WTC11 (cell line): Measurements from ENCODE around the gene ZNF423. TPM values are rescaled to one million over a fixed set of nuclear protein-coding genes. Genes with fewer than 3 reads are reported as not detected.

Experiments used
- ATAC-seq: fragments of 200-7000 bp; cut with Tn5 transposase; 2 replicates; pipeline ENCODE4 v1.10.0; 2021; ENCODE audit warnings: mild to moderate bottlenecking, moderate library complexity
- CTCF ChIA-PET: fragments of 300-600 bp; sonication (Branson Sonifier 250); formaldehyde crosslinking; loops from one replicate; lab custom pipeline; 2021; ENCODE audit warnings: antibody characterized with exemption; lab: Charles Lee
- POLR2A ChIA-PET: fragments of 350-600 bp; sonication (Branson Sonifier 250); formaldehyde crosslinking; loops from one replicate; lab custom pipeline; 2021; ENCODE audit warnings: antibody characterized with exemption; lab: Charles Lee
- DNase-seq: peaks from one replicate; pipeline ENCODE4 v3.0.0; 2021; ENCODE audit warnings: low spot score
- H3K27ac Mint-ChIP-seq: 2 replicates; pipeline ENCODE4 v1.8.0; 2021; ENCODE audit warnings: mixed read lengths
- H3K27me3 Mint-ChIP-seq: 2 replicates; pipeline ENCODE4 v1.8.0; 2021; ENCODE audit warnings: low read depth, mild to moderate bottlenecking, moderate library complexity, mixed read lengths
- H3K36me3 Mint-ChIP-seq: 2 replicates; pipeline ENCODE4 v1.8.0; 2021; ENCODE audit warnings: mixed read lengths
- H3K4me1 Mint-ChIP-seq: 2 replicates; pipeline ENCODE4 v1.8.0; 2022; ENCODE audit warnings: mixed read lengths
- H3K4me3 Mint-ChIP-seq: 2 replicates; pipeline ENCODE4 v1.8.0; 2021; ENCODE audit warnings: mild to moderate bottlenecking, moderate library complexity, mixed read lengths
- H3K9me3 Mint-ChIP-seq: 2 replicates; pipeline ENCODE4 v1.8.0; 2021; ENCODE audit warnings: mixed read lengths
- ATF1 ChIP-seq: sonication (generic); formaldehyde crosslinking; IDR thresholded peaks from 2 replicates; pipeline ENCODE4 v1.8.1; 2023; ENCODE audit warnings: mild to moderate bottlenecking, moderate library complexity, missing genetic modification reagents
- ETV6 ChIP-seq: sonication (generic); formaldehyde crosslinking; IDR thresholded peaks from 2 replicates; pipeline ENCODE4 v1.8.1; 2022; ENCODE audit warnings: mild to moderate bottlenecking, missing genetic modification reagents
- FOXP1 ChIP-seq: sonication (generic); formaldehyde crosslinking; IDR thresholded peaks from 2 replicates; pipeline ENCODE4 v1.8.0; 2022; ENCODE audit warnings: missing genetic modification reagents, mild to moderate bottlenecking, moderate library complexity, borderline replicate concordance
- GRHL2 ChIP-seq: fragments of 250-450 bp; sonication (Bioruptor Pico); IDR thresholded peaks from 2 replicates; pipeline ENCODE4 v1.8.0; 2022; ENCODE audit warnings: mild to moderate bottlenecking, moderate library complexity; ENCODE audit not compliant: insufficient replicate concordance, severe bottlenecking
- HMGXB4 ChIP-seq: sonication (generic); formaldehyde crosslinking; IDR thresholded peaks from 2 replicates; pipeline ENCODE4 v1.8.1; 2023; ENCODE audit warnings: mild to moderate bottlenecking, moderate library complexity, missing genetic modification reagents
- KAT7 ChIP-seq: sonication (generic); formaldehyde crosslinking; IDR thresholded peaks from 2 replicates; pipeline ENCODE4 v1.8.1; 2023; ENCODE audit warnings: missing genetic modification reagents, mild to moderate bottlenecking, borderline replicate concordance
- PRDM15 ChIP-seq: sonication (generic); formaldehyde crosslinking; IDR thresholded peaks from 2 replicates; pipeline ENCODE4 v1.8.0; 2022; ENCODE audit warnings: missing genetic modification reagents
- SMAD3 ChIP-seq: sonication (generic); formaldehyde crosslinking; IDR thresholded peaks from 2 replicates; pipeline ENCODE4 v1.8.0; 2022; ENCODE audit warnings: missing genetic modification reagents, mild to moderate bottlenecking, borderline replicate concordance
- SOX15 ChIP-seq: fragments of 250-450 bp; sonication (Bioruptor Pico); IDR thresholded peaks from 2 replicates; pipeline ENCODE4 v1.9.0; 2021; ENCODE audit warnings: mild to moderate bottlenecking
- ZBTB21 ChIP-seq: sonication (generic); formaldehyde crosslinking; IDR thresholded peaks from 2 replicates; pipeline ENCODE4 v1.8.1; 2023; ENCODE audit warnings: mild to moderate bottlenecking, missing genetic modification reagents, borderline replicate concordance
- ZNF219 ChIP-seq: sonication (generic); formaldehyde crosslinking; IDR thresholded peaks from 2 replicates; pipeline ENCODE4 v1.8.0; 2023; ENCODE audit warnings: missing genetic modification reagents, mild to moderate bottlenecking, borderline replicate concordance
- ZNF317 ChIP-seq: sonication (generic); formaldehyde crosslinking; IDR thresholded peaks from 2 replicates; pipeline ENCODE4 v1.8.1; 2023; ENCODE audit warnings: low read depth, mild to moderate bottlenecking, moderate library complexity, missing genetic modification reagents, borderline replicate concordance
- total RNA-seq: library from RNA; stranded (reverse); gene quantifications from 3 replicates; pipeline ENCODE4 v1.2.3, GENCODE V29; 2021
- TF ChIP-seq, protein P1 (sequence below): sonication (generic); formaldehyde crosslinking; IDR thresholded peaks from 2 replicates; pipeline ENCODE4 v1.8.0; 2022; ENCODE audit warnings: mild to moderate bottlenecking, missing genetic modification reagents
- TF ChIP-seq, protein P2 (sequence below): fragments of 250-450 bp; sonication (Bioruptor Pico); conservative IDR thresholded peaks from 2 replicates; pipeline ENCODE4 v1.9.0; 2021; ENCODE audit warnings: mild to moderate bottlenecking
- TF ChIP-seq, protein P3 (sequence below): sonication (generic); formaldehyde crosslinking; IDR thresholded peaks from 2 replicates; pipeline ENCODE4 v1.8.0; 2022; ENCODE audit warnings: mild to moderate bottlenecking, missing genetic modification reagents
- TF ChIP-seq, protein P4 (sequence below): sonication (generic); formaldehyde crosslinking; IDR thresholded peaks from 2 replicates; pipeline ENCODE4 v1.8.0; 2023; ENCODE audit warnings: missing genetic modification reagents, mild to moderate bottlenecking, borderline replicate concordance

The ZNF423 gene
- total RNA-seq, 1 experiment from 2014 or later, result 38.8 TPM

DNA sequence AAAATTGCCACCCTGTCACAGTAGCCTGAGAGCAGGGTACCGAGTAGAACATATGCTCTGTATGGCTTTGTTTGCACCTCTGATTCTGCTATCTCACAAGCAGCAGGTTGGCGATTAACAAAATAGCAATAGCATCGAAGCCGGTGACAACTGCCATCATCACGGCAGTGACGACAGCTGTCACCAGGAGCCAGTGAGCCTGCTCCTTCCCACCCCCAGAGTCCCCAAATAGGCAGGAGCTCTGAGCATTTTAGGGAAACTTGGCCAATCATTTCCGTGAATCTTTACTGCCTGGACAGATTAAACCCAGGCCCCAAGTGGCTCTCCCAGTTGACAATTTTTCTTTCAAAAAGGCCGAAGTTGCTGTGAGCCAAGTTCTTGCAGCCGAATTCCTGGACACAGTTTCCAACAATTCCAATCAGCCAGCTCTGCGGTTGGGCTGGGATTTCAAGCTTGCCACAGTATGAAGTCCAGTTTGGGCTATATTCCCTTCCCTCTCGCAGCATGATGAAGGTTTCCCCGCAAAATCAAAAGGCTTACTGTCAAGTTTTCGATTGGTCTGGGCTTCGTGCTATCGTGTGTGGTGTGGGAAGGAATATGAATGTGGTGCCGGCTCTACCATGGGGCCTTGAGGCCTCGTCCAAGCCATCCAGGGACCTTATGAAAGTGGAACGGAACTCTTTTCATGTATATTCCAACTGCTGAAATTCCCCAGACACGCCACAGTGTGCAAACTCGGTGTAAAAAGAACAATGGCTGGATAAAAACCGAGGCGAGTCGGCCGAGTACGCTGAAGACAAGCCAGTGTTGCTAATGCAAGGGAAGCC lies 295.7 kb downstream of the ZNF423 start (continued):
- TF ChIP-seq SMAD3 (CRISPR knock-in tag) (no peak), ZNF317 (no peak), GRHL2 (CRISPR knock-in tag) (no peak), ETV6 (no peak), SOX15 (CRISPR knock-in tag) (no peak), PRDM15 (no peak), KAT7 (CRISPR knock-in tag) (no peak)
- TF ChIP-seq, protein P1, sequence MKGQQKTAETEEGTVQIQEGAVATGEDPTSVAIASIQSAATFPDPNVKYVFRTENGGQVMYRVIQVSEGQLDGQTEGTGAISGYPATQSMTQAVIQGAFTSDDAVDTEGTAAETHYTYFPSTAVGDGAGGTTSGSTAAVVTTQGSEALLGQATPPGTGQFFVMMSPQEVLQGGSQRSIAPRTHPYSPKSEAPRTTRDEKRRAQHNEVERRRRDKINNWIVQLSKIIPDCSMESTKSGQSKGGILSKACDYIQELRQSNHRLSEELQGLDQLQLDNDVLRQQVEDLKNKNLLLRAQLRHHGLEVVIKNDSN (CRISPR knock-in tag), result no peak
- TF ChIP-seq, all 79 proteins: peak for 0

- POLR2A ChIA-PET, result no interaction called here
- no peaks in the 10 kb centered on the region for H3K36me3 Mint-ChIP-seq
- CTCF ChIA-PET, result interaction anchor here (1.1 to 4.2 kb wide), 2 partner anchors 16 to 34 kb away, joined by 3 to 100 read pairs; no protein-coding TSS in a partner anchor
- no peak overlapping the region for H3K4me3 Mint-ChIP-seq
- ATAC-seq, result no peak
- DNase-seq, result no peak
- H3K9me3 Mint-ChIP-seq, result peaks cover 7% of the 10 kb centered on the region; the same call in 1 of the 2 replicates
- no peak overlapping the region for H3K27ac Mint-ChIP-seq
- TF ChIP-seq ZBTB21 (CRISPR knock-in tag), result no peak
- TF ChIP-seq ATF1 (CRISPR knock-in tag), result no peak
- TF ChIP-seq ZNF219 (CRISPR knock-in tag), result no peak
- 0 out of 2 replicates have a peak, but pooled peaks cover 3% of the 10 kb centered on the region for H3K4me1 Mint-ChIP-seq
- H3K27me3 Mint-ChIP-seq, result no peaks in the 10 kb centered on the region
Observed at GRCh38 chr16:49559242-49559641, 296.7 kb downstream of the ZNF423 start.

DNA sequence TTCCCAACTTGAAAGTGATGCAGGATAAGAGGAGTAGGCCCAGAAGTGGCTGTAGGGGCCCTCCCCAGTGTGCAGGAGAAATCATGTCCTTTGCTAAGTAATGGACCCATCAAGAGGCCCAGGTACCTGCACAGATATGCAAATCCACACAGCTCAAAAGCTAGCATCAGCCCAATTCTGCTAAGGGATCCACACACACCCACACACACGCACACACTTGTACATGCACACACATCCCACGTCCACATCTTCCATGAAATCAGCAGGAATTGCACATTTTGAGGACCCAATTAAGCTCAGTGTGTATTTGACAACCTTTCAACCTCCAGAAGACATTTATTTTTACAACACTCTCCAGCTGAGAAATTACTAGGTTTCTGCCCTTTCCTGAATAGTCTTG lies 297.5 kb downstream of the ZNF423 start:
- CTCF ChIA-PET, result interaction anchor here (1.0 to 4.2 kb wide), 6 partner anchors 12 to 363 kb away, joined by 3 to 100 read pairs (median 4); no protein-coding TSS in a partner anchor
- Mint-ChIP-seq H3K27me3 (no peaks in the 10 kb centered on the region), H3K9me3 (peaks cover 4% of the 10 kb centered on the region; the same call in 1 of the 2 replicates), H3K27ac (no peak overlapping the region), H3K36me3 (no peaks in the 10 kb centered on the region), H3K4me3 (no peak overlapping the region), H3K4me1 (0 out of 2 replicates have a peak, but pooled peaks cover 3% of the 10 kb centered on the region)
- no peak for ATAC-seq
- no peak for DNase-seq
- POLR2A ChIA-PET, result no interaction called here
- TF ChIP-seq, protein P2, sequence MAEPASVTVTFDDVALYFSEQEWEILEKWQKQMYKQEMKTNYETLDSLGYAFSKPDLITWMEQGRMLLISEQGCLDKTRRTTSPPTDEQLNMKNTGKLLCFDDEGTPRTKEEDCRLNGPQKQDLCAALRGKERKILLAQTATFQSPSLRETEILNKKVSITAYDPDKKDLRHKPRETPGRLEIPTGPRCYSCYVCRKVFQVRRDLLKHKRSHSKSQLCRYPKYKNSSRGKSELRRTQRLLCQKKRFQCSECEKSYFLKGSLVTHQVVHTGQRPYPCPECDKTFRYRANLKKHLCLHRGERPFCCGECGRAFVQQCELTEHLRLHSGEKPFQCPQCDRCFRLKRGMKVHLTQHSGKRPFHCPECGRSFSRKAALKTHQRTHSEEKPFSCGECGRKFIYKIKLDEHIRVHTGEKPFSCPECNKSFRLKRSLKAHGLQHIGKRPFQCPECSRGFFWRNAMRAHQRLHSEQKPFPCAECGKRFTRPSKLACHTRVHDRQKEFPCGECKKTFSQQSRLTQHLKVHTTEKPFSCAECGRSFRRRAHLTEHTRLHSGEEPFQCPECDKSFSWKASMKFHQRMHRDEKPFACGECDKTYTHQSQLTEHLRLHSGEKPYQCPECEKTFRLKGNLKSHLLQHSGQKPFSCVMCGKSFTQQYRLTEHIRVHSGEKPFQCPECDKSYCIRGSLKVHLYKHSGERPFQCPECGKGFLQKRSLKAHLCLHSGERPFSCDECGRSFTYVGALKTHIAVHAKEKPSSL (CRISPR knock-in tag), result no peak
- TF ChIP-seq, protein P3, sequence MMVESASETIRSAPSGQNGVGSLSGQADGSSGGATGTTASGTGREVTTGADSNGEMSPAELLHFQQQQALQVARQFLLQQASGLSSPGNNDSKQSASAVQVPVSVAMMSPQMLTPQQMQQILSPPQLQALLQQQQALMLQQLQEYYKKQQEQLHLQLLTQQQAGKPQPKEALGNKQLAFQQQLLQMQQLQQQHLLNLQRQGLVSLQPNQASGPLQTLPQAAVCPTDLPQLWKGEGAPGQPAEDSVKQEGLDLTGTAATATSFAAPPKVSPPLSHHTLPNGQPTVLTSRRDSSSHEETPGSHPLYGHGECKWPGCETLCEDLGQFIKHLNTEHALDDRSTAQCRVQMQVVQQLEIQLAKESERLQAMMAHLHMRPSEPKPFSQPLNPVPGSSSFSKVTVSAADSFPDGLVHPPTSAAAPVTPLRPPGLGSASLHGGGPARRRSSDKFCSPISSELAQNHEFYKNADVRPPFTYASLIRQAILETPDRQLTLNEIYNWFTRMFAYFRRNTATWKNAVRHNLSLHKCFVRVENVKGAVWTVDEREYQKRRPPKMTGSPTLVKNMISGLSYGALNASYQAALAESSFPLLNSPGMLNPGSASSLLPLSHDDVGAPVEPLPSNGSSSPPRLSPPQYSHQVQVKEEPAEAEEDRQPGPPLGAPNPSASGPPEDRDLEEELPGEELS (CRISPR knock-in tag), result no peak
- TF ChIP-seq, protein P4, sequence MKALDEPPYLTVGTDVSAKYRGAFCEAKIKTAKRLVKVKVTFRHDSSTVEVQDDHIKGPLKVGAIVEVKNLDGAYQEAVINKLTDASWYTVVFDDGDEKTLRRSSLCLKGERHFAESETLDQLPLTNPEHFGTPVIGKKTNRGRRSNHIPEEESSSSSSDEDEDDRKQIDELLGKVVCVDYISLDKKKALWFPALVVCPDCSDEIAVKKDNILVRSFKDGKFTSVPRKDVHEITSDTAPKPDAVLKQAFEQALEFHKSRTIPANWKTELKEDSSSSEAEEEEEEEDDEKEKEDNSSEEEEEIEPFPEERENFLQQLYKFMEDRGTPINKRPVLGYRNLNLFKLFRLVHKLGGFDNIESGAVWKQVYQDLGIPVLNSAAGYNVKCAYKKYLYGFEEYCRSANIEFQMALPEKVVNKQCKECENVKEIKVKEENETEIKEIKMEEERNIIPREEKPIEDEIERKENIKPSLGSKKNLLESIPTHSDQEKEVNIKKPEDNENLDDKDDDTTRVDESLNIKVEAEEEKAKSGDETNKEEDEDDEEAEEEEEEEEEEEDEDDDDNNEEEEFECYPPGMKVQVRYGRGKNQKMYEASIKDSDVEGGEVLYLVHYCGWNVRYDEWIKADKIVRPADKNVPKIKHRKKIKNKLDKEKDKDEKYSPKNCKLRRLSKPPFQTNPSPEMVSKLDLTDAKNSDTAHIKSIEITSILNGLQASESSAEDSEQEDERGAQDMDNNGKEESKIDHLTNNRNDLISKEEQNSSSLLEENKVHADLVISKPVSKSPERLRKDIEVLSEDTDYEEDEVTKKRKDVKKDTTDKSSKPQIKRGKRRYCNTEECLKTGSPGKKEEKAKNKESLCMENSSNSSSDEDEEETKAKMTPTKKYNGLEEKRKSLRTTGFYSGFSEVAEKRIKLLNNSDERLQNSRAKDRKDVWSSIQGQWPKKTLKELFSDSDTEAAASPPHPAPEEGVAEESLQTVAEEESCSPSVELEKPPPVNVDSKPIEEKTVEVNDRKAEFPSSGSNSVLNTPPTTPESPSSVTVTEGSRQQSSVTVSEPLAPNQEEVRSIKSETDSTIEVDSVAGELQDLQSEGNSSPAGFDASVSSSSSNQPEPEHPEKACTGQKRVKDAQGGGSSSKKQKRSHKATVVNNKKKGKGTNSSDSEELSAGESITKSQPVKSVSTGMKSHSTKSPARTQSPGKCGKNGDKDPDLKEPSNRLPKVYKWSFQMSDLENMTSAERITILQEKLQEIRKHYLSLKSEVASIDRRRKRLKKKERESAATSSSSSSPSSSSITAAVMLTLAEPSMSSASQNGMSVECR (CRISPR knock-in tag), result no peak
- TF ChIP-seq FOXP1, result no peak
- no peak for TF ChIP-seq HMGXB4
